Epithelial cell of esophagus (primary cell): ENCODE data around the gene PDE9A.

Source experiments
- DNase-seq: peaks from one replicate; pipeline ENCODE4 v3.0.0; 2010; ENCODE audit warnings: low read depth
- H3K4me3 ChIP-seq: 2 replicates; pipeline ENCODE4 v1.5.1; 2011; ENCODE audit warnings: mild to moderate bottlenecking, low read length, control low read depth
- CTCF ChIP-seq: IDR thresholded peaks from 2 replicates; pipeline ENCODE4 v1.5.1; 2011; ENCODE audit warnings: low read depth, mild to moderate bottlenecking, low read length, control low read depth, inconsistent platforms; ENCODE audit not compliant: insufficient read depth; ENCODE audit errors: missing control alignments

PDE9A gene

GRCh38 chr21:42648606-42649005 lies 4.8 kb upstream of the PDE9A start:
- no peak for TF ChIP-seq CTCF
- no peak overlapping the region for H3K4me3 ChIP-seq
- no peak for DNase-seq

- no peak overlapping the region for H3K4me3 ChIP-seq
- DNase-seq, result no peak
- no peak for TF ChIP-seq CTCF
Observed at GRCh38 chr21:42649122-42650032, 4.0 kb upstream of the PDE9A start.

- TF ChIP-seq CTCF, result no peak
- no peak overlapping the region for H3K4me3 ChIP-seq
- no peak for DNase-seq
Observed at GRCh38 chr21:42650033-42650370, 3.4 kb upstream of the PDE9A start.

- no peak for DNase-seq
- no peak overlapping the region for H3K4me3 ChIP-seq
- no peak for TF ChIP-seq CTCF
Observed at GRCh38 chr21:42650441-42651421, 2.7 kb upstream of the PDE9A start.

- no peak for TF ChIP-seq CTCF
- no peak for DNase-seq
- no peak overlapping the region for H3K4me3 ChIP-seq
Observed at GRCh38 chr21:42651515-42652401, 1.7 kb upstream of the PDE9A start.

- H3K4me3 ChIP-seq, result no peak overlapping the region
- TF ChIP-seq CTCF, result peak; percentile 9
- no peak for DNase-seq
Observed at GRCh38 chr21:42652527-42653230, 742 bp upstream of the PDE9A start.
